Common myeloid progenitor, CD34-positive (primary cell): ENCODE results near the gene ZNFX1.
A peak's percentile ranks its signal among the peaks of the same experiment; 100 is the strongest.

Experiments
- CTCF ChIA-PET: fragments of 350-600 bp; sonication (Branson Sonifier 250); formaldehyde crosslinking; loops from one replicate; lab custom pipeline; 2021; ENCODE audit warnings: antibody characterized with exemption; lab: Charles Lee
- POLR2A ChIA-PET: fragments of 350-600 bp; sonication (Branson Sonifier 250); formaldehyde crosslinking; loops from one replicate; lab custom pipeline; 2021; ENCODE audit warnings: antibody characterized with exemption; lab: Charles Lee
- DNase-seq, 3 donors: peaks; one replicate each; pipeline versions ENCODE4 v3.0.0 to v3.0.0-alpha.2; 2013
- H3K27ac ChIP-seq, 2 experiments: 1 replicate in 1 of 2; 2 replicates in 1 of 2; pipeline ENCODE4 v1.7.0; 2013; ENCODE audit warnings: inconsistent platforms in 2 of 2, low read length in 2 of 2, mild to moderate bottlenecking in 2 of 2, low read depth in 1 of 2, moderate library complexity in 1 of 2; ENCODE audit not compliant: severe bottlenecking in 2 of 2, insufficient read depth in 1 of 2, poor library complexity in 1 of 2
- H3K27me3 ChIP-seq, 5 experiments: replicated peaks in 2 of 5; 1 replicate in 3 of 5; 2 replicates in 2 of 5; pipeline versions ENCODE4 v1.6.1 to v1.7.0; 2013; ENCODE audit warnings: low read length in 4 of 5, mild to moderate bottlenecking in 2 of 5, moderate library complexity in 2 of 5, inconsistent platforms in 1 of 5; ENCODE audit not compliant: insufficient read depth in 5 of 5, control insufficient read depth in 4 of 5
- H3K36me3 ChIP-seq, 4 experiments: 1 replicate in 2 of 4; 2 replicates in 2 of 4; pipeline versions ENCODE4 v1.6.1 to v1.7.0; 2013; ENCODE audit warnings: low read length in 3 of 4, control low read depth in 1 of 4, mild to moderate bottlenecking in 1 of 4; ENCODE audit not compliant: control insufficient read depth in 4 of 4, insufficient read depth in 4 of 4
- H3K4me1 ChIP-seq, 4 experiments: 1 replicate in 3 of 4; 2 replicates in 1 of 4; pipeline versions ENCODE4 v1.6.1 to v1.7.1; 2013; ENCODE audit warnings: low read length in 3 of 4, mild to moderate bottlenecking in 3 of 4, control low read depth in 1 of 4, inconsistent platforms in 1 of 4, moderate library complexity in 1 of 4; ENCODE audit not compliant: control insufficient read depth in 4 of 4, insufficient read depth in 4 of 4; ENCODE audit errors: control extremely low read depth in 1 of 4
- H3K4me3 ChIP-seq, 7 experiments: 1 replicate in 4 of 7; 2 replicates in 3 of 7; pipeline versions ENCODE4 v1.5.1 to v1.7.0; 2013; ENCODE audit warnings: mild to moderate bottlenecking in 7 of 7, low read length in 6 of 7, moderate library complexity in 6 of 7, inconsistent platforms in 2 of 7, low read depth in 2 of 7, control low read depth in 1 of 7; ENCODE audit not compliant: insufficient read depth in 4 of 7, control insufficient read depth in 1 of 7; ENCODE audit errors: extremely low read depth in 1 of 7
- H3K9me3 ChIP-seq, 5 experiments: 1 replicate in 4 of 5; 2 replicates in 1 of 5; pipeline versions ENCODE4 v1.6.1 to v1.7.1; 2013; ENCODE audit warnings: low read length in 4 of 5, mild to moderate bottlenecking in 2 of 5, inconsistent platforms in 1 of 5, low read depth in 1 of 5, moderate library complexity in 1 of 5; ENCODE audit not compliant: control insufficient read depth in 4 of 5, insufficient read depth in 2 of 5; ENCODE audit errors: control extremely low read depth in 1 of 5
- WGBS: methylation state at CpG from one replicate; pipeline ENCODE4 v1.1.5; 2013; ENCODE audit not compliant: insufficient coverage; 5-methylcytosine and 5-hydroxymethylcytosine counted together

ZNFX1 gene

GRCh38 chr20:49270177-49270576 is 7.7 kb downstream of the ZNFX1 start:
- POLR2A ChIA-PET: no interaction called here
- peaks cover 0 to 7% (median 3%) of the 10 kb centered on the region in 4 experiments for H3K4me1 ChIP-seq
- DNase-seq: no peak
- no peaks in the 10 kb centered on the region for H3K27me3 ChIP-seq
- H3K27ac ChIP-seq: no peak overlapping the region
- H3K9me3 ChIP-seq: peaks cover 0 to 5% (median 0%) of the 10 kb centered on the region in 5 experiments
- H3K36me3 ChIP-seq: peaks cover 21 to 61% (median 42%) of the 10 kb centered on the region in 4 experiments
- WGBS: 96% methylated on average over 7 of the region's 7 CpGs
- no peak overlapping the region for H3K4me3 ChIP-seq
- CTCF ChIA-PET: no interaction called here

- DNase-seq: no peak
- WGBS: no CpG with 5 or more reads among the region's 1 CpG
- Histone ChIP-seq H3K36me3 (peaks cover 26 to 69% (median 49%) of the 10 kb centered on the region in 4 experiments), H3K9me3 (peaks cover 0 to 5% (median 0%) of the 10 kb centered on the region in 5 experiments), H3K4me1 (peaks cover 0 to 7% (median 3%) of the 10 kb centered on the region in 4 experiments), H3K27ac (no peak overlapping the region), H3K27me3 (no peaks in the 10 kb centered on the region), H3K4me3 (peak overlapping the region in 1 of 7 experiments; percentile 14)
- POLR2A ChIA-PET: interaction anchor here (0.6 to 1.9 kb wide), 3 partner anchors 8 to 49 kb away, joined by 3 to 8 read pairs (median 4); partner anchors contain the start of gene ZNFX1
- CTCF ChIA-PET: interaction anchor here (0.9 to 1.6 kb wide), 3 partner anchors 8 to 23 kb away, joined by 3 to 5 read pairs (median 4); no protein-coding TSS in a partner anchor
These were observed 9.1 kb downstream of the ZNFX1 start for GRCh38 chr20:49268600-49269365.

- H3K27ac ChIP-seq: peak overlapping the region in 1 of 2 experiments; percentile 49
These were observed 10.5 kb downstream of the ZNFX1 start for GRCh38 chr20:49267327-49267726.

GRCh38 chr20:49262444-49262843 is 15.4 kb downstream of the ZNFX1 start:
- POLR2A ChIA-PET: interaction anchor here (0.9 kb wide), 1 partner anchor 23 kb away, joined by 5 read pairs; no protein-coding TSS in a partner anchor
- WGBS: 100% methylated on average over 1 of the region's 1 CpG

More at GRCh38 chr20:49267327-49267726, 10.5 kb downstream of the ZNFX1 start:
- Histone ChIP-seq H3K27me3 (no peaks in the 10 kb centered on the region), H3K9me3 (peaks cover 0 to 5% (median 0%) of the 10 kb centered on the region in 5 experiments), H3K4me1 (peaks cover 0 to 7% (median 3%) of the 10 kb centered on the region in 4 experiments), H3K4me3 (peak overlapping the region in 1 of 7 experiments; percentile 30), H3K36me3 (peaks cover 27 to 69% (median 47%) of the 10 kb centered on the region in 4 experiments)
- POLR2A ChIA-PET: interaction anchor here (0.6 to 1.9 kb wide), 3 partner anchors 9 to 43 kb away, joined by 3 to 8 read pairs (median 4); partner anchors contain the start of gene ZNFX1
- peak in 1 of 3 donors; percentile 19 for DNase-seq
- WGBS: no CpG with 5 or more reads among the region's 4 CpGs
- CTCF ChIA-PET: interaction anchor here (1.6 to 6.7 kb wide), 2 partner anchors 9 to 22 kb away, joined by 5 to 50 read pairs; no protein-coding TSS in a partner anchor

GRCh38 chr20:49261173-49261572 is 16.7 kb downstream of the ZNFX1 start:
- H3K27ac ChIP-seq: no peak overlapping the region
- DNase-seq: no peak
- peaks cover 0 to 1% (median 0%) of the 10 kb centered on the region in 5 experiments for H3K9me3 ChIP-seq
- 100% methylated on average over 1 of the region's 3 CpGs for WGBS
- peaks cover 30 to 83% (median 55%) of the 10 kb centered on the region in 4 experiments for H3K36me3 ChIP-seq
- H3K4me3 ChIP-seq: no peak overlapping the region
- H3K27me3 ChIP-seq: no peaks in the 10 kb centered on the region
- H3K4me1 ChIP-seq: no peaks in the 10 kb centered on the region
- CTCF ChIA-PET: interaction anchor here (0.6 to 1.3 kb wide), 3 partner anchors 10 to 24 kb away, joined by 3 read pairs; no protein-coding TSS in a partner anchor
- POLR2A ChIA-PET: no interaction called here

More at GRCh38 chr20:49262444-49262843, 15.4 kb downstream of the ZNFX1 start:
- H3K4me3 ChIP-seq: no peak overlapping the region
- no peaks in the 10 kb centered on the region for H3K27me3 ChIP-seq
- H3K9me3 ChIP-seq: peaks cover 0 to 1% (median 0%) of the 10 kb centered on the region in 5 experiments
- CTCF ChIA-PET: interaction anchor here (0.7 to 6.7 kb wide), 4 partner anchors 10 to 680 kb away, joined by 3 to 50 read pairs (median 6); no protein-coding TSS in a partner anchor
- H3K4me1 ChIP-seq: peaks cover 0 to 4% (median 2%) of the 10 kb centered on the region in 4 experiments
- peaks cover 26 to 71% (median 43%) of the 10 kb centered on the region in 4 experiments for H3K36me3 ChIP-seq
- no peak for DNase-seq
- H3K27ac ChIP-seq: no peak overlapping the region

- no peaks in the 10 kb centered on the region for H3K27me3 ChIP-seq
- H3K36me3 ChIP-seq: peaks cover 29 to 87% (median 57%) of the 10 kb centered on the region in 4 experiments
- H3K9me3 ChIP-seq: peaks cover 0 to 1% (median 0%) of the 10 kb centered on the region in 5 experiments
- POLR2A ChIA-PET: interaction anchor here (0.6 kb wide), 1 partner anchor 9 kb away, joined by 4 read pairs; no protein-coding TSS in a partner anchor
- no peak for DNase-seq
- H3K27ac ChIP-seq: no peak overlapping the region
- WGBS: 100% methylated on average over 3 of the region's 4 CpGs
- CTCF ChIA-PET: interaction anchor here (0.6 to 1.1 kb wide), 3 partner anchors 10 to 23 kb away, joined by 3 read pairs; no protein-coding TSS in a partner anchor
- H3K4me1 ChIP-seq: no peaks in the 10 kb centered on the region
- H3K4me3 ChIP-seq: no peak overlapping the region
These were observed 17.6 kb downstream of the ZNFX1 start for GRCh38 chr20:49260218-49260617.
